Panc1 (cell line): ENCODE data around the gene RGS6. TPM values are rescaled to one million over a fixed set of nuclear protein-coding genes. Genes with fewer than 3 reads are reported as not detected.

Source experiments
- ATAC-seq: fragments of 200-7000 bp; cut with Tn5 transposase; 2 replicates; pipeline ENCODE4 v1.9.1; 2020; ENCODE audit warnings: mild to moderate bottlenecking, moderate library complexity
- BruUV-seq: library from RNA; stranded (reverse); fragments of 400-500 nt; replicated peaks from 2 replicates; lab custom pipeline; 2021; lab: Mats Ljungman, UMichigan
- CTCF ChIA-PET: fragments of 300-600 bp; sonication (Branson Sonifier 250); formaldehyde crosslinking; loops from one replicate; lab custom pipeline; 2022; ENCODE audit warnings: antibody characterized with exemption; lab: Charles Lee
- POLR2A ChIA-PET: fragments of 300-600 bp; sonication (Branson Sonifier 250); formaldehyde crosslinking; loops from one replicate; lab custom pipeline; 2022; ENCODE audit warnings: antibody characterized with exemption; lab: Charles Lee
- DNase-seq: peaks from one replicate; pipeline ENCODE4 v3.0.0-alpha.2; 2010; ENCODE audit warnings: low read depth, low spot score
- H3K27ac ChIP-seq: 2 replicates; pipeline ENCODE4 v1.5.1; 2011; ENCODE audit warnings: mild to moderate bottlenecking, low read length, inconsistent platforms
- H3K27me3 ChIP-seq: fragments of 200-500 bp; sonication (Bioruptor generic); 2 replicates; pipeline ENCODE4 v1.6.0; 2014; ENCODE audit warnings: low read length, inconsistent platforms; ENCODE audit not compliant: control insufficient read depth, insufficient read depth
- H3K36me3 ChIP-seq: fragments of 200-500 bp; sonication (Bioruptor generic); 2 replicates; pipeline ENCODE4 v1.5.1; 2014; ENCODE audit warnings: inconsistent platforms, mild to moderate bottlenecking, low read length, moderate library complexity; ENCODE audit not compliant: control insufficient read depth, insufficient read depth
- H3K4me1 ChIP-seq: 2 replicates; pipeline ENCODE4 v1.5.1; 2011; ENCODE audit warnings: inconsistent platforms, mild to moderate bottlenecking, low read length, moderate library complexity; ENCODE audit not compliant: control insufficient read depth, insufficient read depth
- H3K4me3 ChIP-seq, 2 experiments: 2 replicates each; pipeline ENCODE4 v1.5.1; 2011 to 2012; ENCODE audit warnings: low read depth in 2 of 2, low read length in 2 of 2, mild to moderate bottlenecking in 2 of 2, inconsistent platforms in 1 of 2, moderate library complexity in 1 of 2
- H3K9me3 ChIP-seq: fragments of 200-500 bp; sonication (Bioruptor generic); 2 replicates; pipeline ENCODE4 v1.5.1; 2014; ENCODE audit warnings: low read depth, mild to moderate bottlenecking, inconsistent platforms, low read length, moderate library complexity; ENCODE audit not compliant: control insufficient read depth, insufficient read depth
- CTCF ChIP-seq: fragments of 450-650 bp; IDR thresholded peaks from 2 replicates; pipeline ENCODE4 v1.5.1; 2017; ENCODE audit warnings: mild to moderate bottlenecking
- POLR2AphosphoS5 ChIP-seq: IDR thresholded peaks from 2 replicates; pipeline ENCODE4 v1.6.1; 2012; ENCODE audit warnings: mild to moderate bottlenecking, low read depth, low read length, moderate library complexity
- REST ChIP-seq, 2 experiments: IDR thresholded peaks; 2 replicates each; pipeline ENCODE4 v1.6.1; 2011 to 2012; ENCODE audit warnings: low read depth in 2 of 2, control low read depth in 1 of 2, low read length in 1 of 2, mild to moderate bottlenecking in 1 of 2, moderate library complexity in 1 of 2; ENCODE audit not compliant: insufficient read depth in 1 of 2
- SIN3A ChIP-seq: IDR thresholded peaks from 2 replicates; pipeline ENCODE4 v1.6.1; 2012; ENCODE audit warnings: low read depth, mild to moderate bottlenecking, low read length, moderate library complexity, borderline replicate concordance; ENCODE audit not compliant: insufficient read depth
- TCF7L2 ChIP-seq: IDR thresholded peaks from 2 replicates; pipeline ENCODE4 v1.6.1; 2011; ENCODE audit warnings: mild to moderate bottlenecking, low read depth, low read length, inconsistent platforms
- in situ Hi-C: cut with HindIII; loops from 2 replicates; pipeline ENCODE4 v1.10.0; 2016; ENCODE audit warnings: low sequenced_read_pairs, low pct_unique_long_range_greater_than_20kb
- intact Hi-C: fragments of 100-400 bp; cut with micrococcal nuclease; formaldehyde crosslinking; loops from one replicate; pipeline ENCODE4 v1.10.0; 2022; ENCODE audit not compliant: unreplicated experiment
- total RNA-seq: library from RNA; stranded (reverse); gene quantifications from one replicate; pipeline ENCODE4 v1.2.1, GENCODE V29; 2021; ENCODE audit not compliant: unreplicated experiment

Gene RGS6
- total RNA-seq, 1 experiment from 2014 or later = not detected

GRCh38 chr14:72613975-72614319 lies 681.7 kb downstream of the RGS6 start:
- in situ Hi-C loops = no loop called here
- ATAC-seq (no peak), DNase-seq (no peak)
- intact Hi-C loops = no loop called here
- Histone ChIP-seq H3K4me3 (no peak overlapping the region), H3K4me1 (no peaks in the 10 kb centered on the region), H3K27me3 (no peaks in the 10 kb centered on the region), H3K27ac (no peak overlapping the region), H3K36me3 (no peaks in the 10 kb centered on the region), H3K9me3 (no peaks in the 10 kb centered on the region)
- no peak for TF ChIP-seq CTCF
- no peak for TF ChIP-seq REST (IDR thresholded peaks at IDR 0.05; ENCODE audit: insufficient read depth in 1 of 2, low read depth in 2 of 2, low read length in 1 of 2)
- no peak for TF ChIP-seq POLR2AphosphoS5
- TF ChIP-seq SIN3A = no peak
- TF ChIP-seq TCF7L2 = no peak
- CTCF ChIA-PET = no interaction called here
- POLR2A ChIA-PET = no interaction called here
- BruUV-seq = no TSS peak

- Histone ChIP-seq H3K9me3 (no peaks in the 10 kb centered on the region), H3K4me3 (no peak overlapping the region), H3K27me3 (no peaks in the 10 kb centered on the region), H3K27ac (no peak overlapping the region), H3K36me3 (no peaks in the 10 kb centered on the region), H3K4me1 (no peaks in the 10 kb centered on the region)
- no peak for ATAC-seq
- in situ Hi-C loops (no loop called here), intact Hi-C loops (no loop called here)
- POLR2A ChIA-PET = no interaction called here
- TF ChIP-seq REST (IDR thresholded peaks at IDR 0.05; ENCODE audit: insufficient read depth in 1 of 2, low read depth in 2 of 2, low read length in 1 of 2) (no peak), POLR2AphosphoS5 (no peak), CTCF (no peak), SIN3A (no peak), TCF7L2 (no peak)
- DNase-seq = no peak
- BruUV-seq = no TSS peak
- CTCF ChIA-PET = no interaction called here
Measured at GRCh38 chr14:72614365-72614764, 682.1 kb downstream of the RGS6 start.
